Ovary (tissue), 9 donors: ENCODE data around the gene HIF1AN. TPM values are rescaled to one million over a fixed set of nuclear protein-coding genes. Genes with fewer than 3 reads are reported as not detected.

ENCODE experiments used
- DNase-seq, 5 donors: peaks; one replicate each; pipeline ENCODE4 v3.0.0-alpha.2; 2019 to 2020
- H3K27ac ChIP-seq, 2 donors: fragments of 200-600 bp; one replicate each; pipeline versions ENCODE4 v1.5.1 to v1.8.0; 2019 to 2022
- H3K27me3 ChIP-seq: fragments of 200-600 bp; one replicate; pipeline ENCODE4 v1.8.0; 2022
- H3K36me3 ChIP-seq: fragments of 200-600 bp; sonication (generic); one replicate; pipeline ENCODE4 v1.5.1; 2019
- H3K4me1 ChIP-seq: one replicate; pipeline ENCODE4 v1.8.1; 2013; ENCODE audit warnings: mild to moderate bottlenecking, moderate library complexity; ENCODE audit not compliant: insufficient read depth
- H3K4me3 ChIP-seq: fragments of 200-600 bp; sonication (generic); one replicate; pipeline ENCODE4 v1.5.1; 2017
- H3K9me3 ChIP-seq, 2 donors: fragments of 200-600 bp in 1 of 2; sonication (generic) in 1 of 2; one replicate each; pipeline versions ENCODE4 v1.5.1 to v1.8.1; 2013 to 2019; ENCODE audit warnings: mild to moderate bottlenecking in 1 of 2, moderate library complexity in 1 of 2
- EP300 ChIP-seq: sonication (generic); formaldehyde crosslinking; IDR thresholded peaks from one replicate; pipeline ENCODE4 v1.6.1; 2017; ENCODE audit warnings: antibody characterized with exemption
- POLR2A ChIP-seq: fragments of 450-650 bp; IDR thresholded peaks from one replicate; pipeline ENCODE4 v1.6.1; 2017; ENCODE audit warnings: antibody characterized with exemption, mild to moderate bottlenecking, moderate library complexity
- WGBS, 3 donors: extraction: QIAGEN DNeasy Blood & Tissue Kit in 1 of 3; methylation state at CpG; one replicate each; pipeline versions ENCODE4 v1.1.5 to v1.1.7; 2013 to 2017; 5-methylcytosine and 5-hydroxymethylcytosine counted together
- intact Hi-C, 4 donors: fragments of 100-400 bp; cut with DNase I; formaldehyde crosslinking; loops; one replicate each; pipeline versions ENCODE4 v1.11.0 to v1.15.1; 2022 to 2023
- polyA plus RNA-seq, 2 donors: library from polyadenylated mRNA; stranded (reverse); fragments of 200-250 nt in 1 of 2; fragments of 350-450 nt in 1 of 2; fragmentation: Illumina TruSeq in 1 of 2; extraction: RNeasy Lipid Tissue Mini Kit (QIAGEN cat#74804) in 1 of 2; gene quantifications; one replicate each; pipeline ENCODE4 v1.2.3, GENCODE V29; 2013 to 2014
- total RNA-seq, 7 donors: library from RNA; depleted of rRNA in 2 of 7; stranded (reverse); fragments of >200 nt in 2 of 7; fragmentation: NEBNext Ultra II Directional in 3 of 7; extraction: Animal tissue kit (Norgen Biotek cat#: 25700) in 3 of 7; gene quantifications; one replicate each; pipeline versions ENCODE4 v1.1.0 to v1.2.4, GENCODE V29; 2016 to 2023
- TF ChIP-seq, protein P1 (sequence below), 3 donors: fragments of 450-650 bp in 2 of 3; fragments of 200-600 bp in 1 of 3; IDR thresholded peaks; one replicate each; pipeline versions ENCODE4 v1.5.1 to v1.8.0; 2016 to 2022; ENCODE audit warnings: antibody characterized with exemption in 3 of 3, mild to moderate bottlenecking in 1 of 3
- donor health status: DM: no; HTN: no; CAD: no; lungs with moderate emphysema.
- donor health status: DM: no; HTN: no; CAD: no.
- donor health status: Bipolar disorder and iron deficiency.
- donor health status: DM: yes; HTN: yes; CAD: no.
- donor health status: DM: no; HTN: no; CAD: no.
- donor health status: DM: yes; HTN: yes; CAD: no.

The HIF1AN gene
- total and polyA plus RNA-seq, 9 donors: 6.3 to 60.2 (median 40.1) TPM

DNA sequence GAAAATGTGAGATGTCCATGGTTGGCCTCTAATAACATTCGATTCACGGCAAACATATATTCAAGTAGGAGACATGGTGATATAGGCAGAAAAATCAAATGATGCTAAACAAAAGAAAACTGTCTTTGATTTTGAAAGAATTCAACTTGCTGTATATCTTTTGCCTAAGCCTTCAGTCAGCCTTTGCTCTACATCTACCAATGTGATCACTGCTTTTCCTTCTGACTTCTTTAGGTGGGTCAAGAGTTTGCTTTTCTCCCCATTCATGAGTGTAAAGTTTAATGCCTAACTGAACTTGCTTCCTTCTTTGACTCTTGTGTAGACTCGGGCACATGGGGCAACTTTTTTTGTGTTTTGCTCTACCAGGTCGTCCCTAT, 417 bp upstream of the HIF1AN start:
- no peaks in the 10 kb centered on the region for H3K9me3 ChIP-seq
- H3K36me3 ChIP-seq: no peaks in the 10 kb centered on the region
- DNase-seq: no peak
- H3K4me3 ChIP-seq: peak overlapping the region; percentile 62
- TF ChIP-seq, protein P1, sequence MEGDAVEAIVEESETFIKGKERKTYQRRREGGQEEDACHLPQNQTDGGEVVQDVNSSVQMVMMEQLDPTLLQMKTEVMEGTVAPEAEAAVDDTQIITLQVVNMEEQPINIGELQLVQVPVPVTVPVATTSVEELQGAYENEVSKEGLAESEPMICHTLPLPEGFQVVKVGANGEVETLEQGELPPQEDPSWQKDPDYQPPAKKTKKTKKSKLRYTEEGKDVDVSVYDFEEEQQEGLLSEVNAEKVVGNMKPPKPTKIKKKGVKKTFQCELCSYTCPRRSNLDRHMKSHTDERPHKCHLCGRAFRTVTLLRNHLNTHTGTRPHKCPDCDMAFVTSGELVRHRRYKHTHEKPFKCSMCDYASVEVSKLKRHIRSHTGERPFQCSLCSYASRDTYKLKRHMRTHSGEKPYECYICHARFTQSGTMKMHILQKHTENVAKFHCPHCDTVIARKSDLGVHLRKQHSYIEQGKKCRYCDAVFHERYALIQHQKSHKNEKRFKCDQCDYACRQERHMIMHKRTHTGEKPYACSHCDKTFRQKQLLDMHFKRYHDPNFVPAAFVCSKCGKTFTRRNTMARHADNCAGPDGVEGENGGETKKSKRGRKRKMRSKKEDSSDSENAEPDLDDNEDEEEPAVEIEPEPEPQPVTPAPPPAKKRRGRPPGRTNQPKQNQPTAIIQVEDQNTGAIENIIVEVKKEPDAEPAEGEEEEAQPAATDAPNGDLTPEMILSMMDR (IDR thresholded peaks at IDR 0.05): no peak
- TF ChIP-seq EP300 (no peak), POLR2A (no peak)
- H3K27ac ChIP-seq: peak overlapping the region in 1 of 2 donors; percentile 61
- intact Hi-C loops: no loop called here
- H3K4me1 ChIP-seq: peaks cover 7% of the 10 kb centered on the region
- WGBS, 3 donors: 45 to 48% (median 47%) methylated on average over 4 of the region's 4 CpGs
- H3K27me3 ChIP-seq: no peaks in the 10 kb centered on the region

GRCh38 chr10:100537475-100537874, 1.7 kb downstream of the HIF1AN start:
- Histone ChIP-seq H3K9me3 (no peaks in the 10 kb centered on the region), H3K27ac (no peak overlapping the region), H3K36me3 (no peaks in the 10 kb centered on the region), H3K4me1 (peaks cover 7% of the 10 kb centered on the region), H3K27me3 (no peaks in the 10 kb centered on the region), H3K4me3 (no peak overlapping the region)
- intact Hi-C loops: no loop called here
- no peak for TF ChIP-seq EP300
- no peak for TF ChIP-seq POLR2A
- TF ChIP-seq, protein P1 (IDR thresholded peaks at IDR 0.05): no peak
- DNase-seq: no peak
- 87 to 92% (median 90%) methylated on average over 4 of the region's 4 CpGs for WGBS, 3 donors

DNA sequence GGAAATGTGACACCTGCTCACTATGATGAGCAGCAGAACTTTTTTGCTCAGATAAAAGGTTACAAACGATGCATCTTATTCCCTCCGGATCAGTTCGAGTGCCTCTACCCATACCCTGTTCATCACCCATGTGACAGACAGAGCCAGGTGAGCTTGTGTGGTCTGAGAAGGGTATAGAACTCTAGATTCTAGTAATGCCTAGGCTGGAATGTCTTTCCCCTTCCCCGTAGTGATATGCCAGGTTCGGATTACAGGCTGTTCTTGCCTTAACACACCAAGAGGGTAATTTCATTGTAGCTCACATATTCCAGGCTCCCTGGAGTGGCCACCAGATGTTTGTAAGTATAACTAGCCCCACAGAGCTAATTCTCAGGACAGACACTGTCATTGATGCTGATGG, 9.2 kb downstream of the HIF1AN start:
- 84 to 92% (median 91%) methylated on average over 5 of the region's 5 CpGs for WGBS, 3 donors
- H3K4me3 ChIP-seq: no peak overlapping the region
- no peaks in the 10 kb centered on the region for H3K27me3 ChIP-seq
- intact Hi-C loops: no loop called here
- no peaks in the 10 kb centered on the region for H3K36me3 ChIP-seq
- no peaks in the 10 kb centered on the region for H3K9me3 ChIP-seq
- TF ChIP-seq POLR2A (no peak), EP300 (no peak)
- TF ChIP-seq, protein P1 (IDR thresholded peaks at IDR 0.05): no peak
- DNase-seq: no peak
- H3K27ac ChIP-seq: no peak overlapping the region
- no peaks in the 10 kb centered on the region for H3K4me1 ChIP-seq

GRCh38 chr10:100551196-100551595, 15.5 kb downstream of the HIF1AN start:
- Histone ChIP-seq H3K27me3 (no peaks in the 10 kb centered on the region), H3K4me1 (no peaks in the 10 kb centered on the region), H3K27ac (no peak overlapping the region), H3K4me3 (no peak overlapping the region), H3K36me3 (no peaks in the 10 kb centered on the region), H3K9me3 (no peaks in the 10 kb centered on the region)
- intact Hi-C loops: no loop called here
- TF ChIP-seq POLR2A: no peak
- TF ChIP-seq, protein P1 (IDR thresholded peaks at IDR 0.05): no peak
- no peak for TF ChIP-seq EP300
- 65 to 67% (median 65%) methylated on average over 4 of the region's 4 CpGs for WGBS, 3 donors
- no peak for DNase-seq

GRCh38 chr10:100551738-100552137, 16.0 kb downstream of the HIF1AN start:
- H3K4me1 ChIP-seq: no peaks in the 10 kb centered on the region
- TF ChIP-seq, protein P1 (IDR thresholded peaks at IDR 0.05): no peak
- no peak for TF ChIP-seq EP300
- TF ChIP-seq POLR2A: no peak
- no peak overlapping the region for H3K4me3 ChIP-seq
- intact Hi-C loops: no loop called here
- WGBS, 3 donors: 56 to 64% (median 59%) methylated on average over 5 of the region's 5 CpGs
- H3K27me3 ChIP-seq: no peaks in the 10 kb centered on the region
- no peak for DNase-seq
- H3K27ac ChIP-seq: no peak overlapping the region
- H3K36me3 ChIP-seq: no peaks in the 10 kb centered on the region
- no peaks in the 10 kb centered on the region for H3K9me3 ChIP-seq
